ENCODE data around the gene UCMA. TPM values are rescaled to one million over a fixed set of nuclear protein-coding genes. Genes with fewer than 3 reads are reported as not detected.

UCMA gene
- total RNA-seq, 1 experiment from 2014 or later: not detected

GRCh38 chr10:13231808-13232207, 2.4 kb downstream of the UCMA start:
- CTCF ChIA-PET: no interaction called here
- intact Hi-C loops (cut with micrococcal nuclease; ENCODE audit: unreplicated experiment): no loop called here
- H3K4me1 Mint-ChIP-seq (ENCODE audit: low read depth, unreplicated experiment): no peaks in the 10 kb centered on the region
- peaks cover 36% of the 10 kb centered on the region for H3K27me3 Mint-ChIP-seq (ENCODE audit: unreplicated experiment)
- BruUV-seq (replicated peaks): no TSS peak
- no peaks in the 10 kb centered on the region for H3K9me3 Mint-ChIP-seq (ENCODE audit: low read depth, unreplicated experiment)
- no peak overlapping the region for H3K4me3 Mint-ChIP-seq (ENCODE audit: low read depth, unreplicated experiment)
- no peak overlapping the region for H3K27ac Mint-ChIP-seq (ENCODE audit: unreplicated experiment)
- no peak for DNase-seq
- no peak for TF ChIP-seq CTCF (IDR thresholded peaks at IDR 0.05; ENCODE audit: unreplicated experiment)
- H3K36me3 Mint-ChIP-seq (ENCODE audit: insufficient read depth, unreplicated experiment): no peaks in the 10 kb centered on the region

DNA sequence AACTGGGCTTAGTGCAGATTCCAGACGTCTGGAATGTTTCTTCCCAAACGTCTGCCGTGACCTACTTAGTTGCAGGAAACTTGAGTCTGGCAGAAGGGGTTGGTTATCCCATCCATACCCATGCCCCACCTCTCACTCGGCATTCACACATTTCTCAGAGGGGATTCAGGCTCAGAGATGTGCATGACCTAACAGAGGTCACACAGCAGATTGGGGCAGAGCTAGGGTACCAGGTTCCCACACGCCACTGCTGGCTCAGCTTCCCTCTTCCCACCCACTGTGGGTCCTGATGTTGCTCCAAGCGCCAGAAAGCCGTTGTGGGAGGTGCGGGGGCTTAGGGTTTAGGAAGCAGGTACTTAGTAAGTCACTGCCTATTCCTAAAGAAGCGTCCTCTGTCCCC, 3.0 kb downstream of the UCMA start:
- Mint-ChIP-seq H3K27ac (ENCODE audit: unreplicated experiment) (no peak overlapping the region), H3K27me3 (ENCODE audit: unreplicated experiment) (peaks cover 36% of the 10 kb centered on the region), H3K9me3 (ENCODE audit: low read depth, unreplicated experiment) (no peaks in the 10 kb centered on the region), H3K4me1 (ENCODE audit: low read depth, unreplicated experiment) (no peaks in the 10 kb centered on the region), H3K4me3 (ENCODE audit: low read depth, unreplicated experiment) (no peak overlapping the region), H3K36me3 (ENCODE audit: insufficient read depth, unreplicated experiment) (no peaks in the 10 kb centered on the region)
- TF ChIP-seq CTCF (IDR thresholded peaks at IDR 0.05; ENCODE audit: unreplicated experiment): no peak
- CTCF ChIA-PET: no interaction called here
- intact Hi-C loops (cut with micrococcal nuclease; ENCODE audit: unreplicated experiment): no loop called here
- DNase-seq: no peak
- no TSS peak for BruUV-seq (replicated peaks)

- Mint-ChIP-seq H3K9me3 (ENCODE audit: low read depth, unreplicated experiment) (no peaks in the 10 kb centered on the region), H3K4me1 (ENCODE audit: low read depth, unreplicated experiment) (no peaks in the 10 kb centered on the region), H3K27me3 (ENCODE audit: unreplicated experiment) (peaks cover 19% of the 10 kb centered on the region), H3K4me3 (ENCODE audit: low read depth, unreplicated experiment) (no peak overlapping the region), H3K27ac (ENCODE audit: unreplicated experiment) (no peak overlapping the region), H3K36me3 (ENCODE audit: insufficient read depth, unreplicated experiment) (no peaks in the 10 kb centered on the region)
- no peak for DNase-seq
- CTCF ChIA-PET: no interaction called here
- no TSS peak for BruUV-seq (replicated peaks)
- intact Hi-C loops (cut with micrococcal nuclease; ENCODE audit: unreplicated experiment): no loop called here
- TF ChIP-seq CTCF (IDR thresholded peaks at IDR 0.05; ENCODE audit: unreplicated experiment): no peak
These were observed 7.1 kb downstream of the UCMA start for GRCh38 chr10:13227031-13227430.

- H3K9me3 Mint-ChIP-seq (ENCODE audit: low read depth, unreplicated experiment): no peaks in the 10 kb centered on the region
- no peak for TF ChIP-seq CTCF (IDR thresholded peaks at IDR 0.05; ENCODE audit: unreplicated experiment)
- no TSS peak for BruUV-seq (replicated peaks)
- no peak for DNase-seq
- no peaks in the 10 kb centered on the region for H3K4me1 Mint-ChIP-seq (ENCODE audit: low read depth, unreplicated experiment)
- CTCF ChIA-PET: no interaction called here
- H3K36me3 Mint-ChIP-seq (ENCODE audit: insufficient read depth, unreplicated experiment): no peaks in the 10 kb centered on the region
- H3K4me3 Mint-ChIP-seq (ENCODE audit: low read depth, unreplicated experiment): no peak overlapping the region
- peaks cover 18% of the 10 kb centered on the region for H3K27me3 Mint-ChIP-seq (ENCODE audit: unreplicated experiment)
- intact Hi-C loops (cut with micrococcal nuclease; ENCODE audit: unreplicated experiment): no loop called here
- no peak overlapping the region for H3K27ac Mint-ChIP-seq (ENCODE audit: unreplicated experiment)
These were observed 8.6 kb downstream of the UCMA start for GRCh38 chr10:13225601-13226000.
